H1 (cell line): ENCODE data around the gene BAIAP2. TPM values are rescaled to one million over a fixed set of nuclear protein-coding genes. Genes with fewer than 3 reads are reported as not detected.
A peak's percentile ranks its signal among the peaks of the same experiment; 100 is the strongest.

ENCODE experiments used
- CTCF ChIA-PET: fragments of 300-600 bp; sonication (Branson Sonifier 250); formaldehyde crosslinking; loops from one replicate; lab custom pipeline; 2021; ENCODE audit not compliant: partially characterized antibody; lab: Charles Lee
- POLR2A ChIA-PET: fragments of 300-600 bp; sonication (Branson Sonifier 250); formaldehyde crosslinking; loops from one replicate; lab custom pipeline; 2021; ENCODE audit warnings: inconsistent platforms; ENCODE audit not compliant: partially characterized antibody; lab: Charles Lee
- DNase-seq, 2 experiments: peaks; one replicate each; pipeline versions ENCODE4 v3.0.0 to v3.0.0-alpha.2; 2010 to 2022; ENCODE audit warnings: low spot score in 2 of 2, low read depth in 1 of 2, mixed read lengths in 1 of 2
- FAIRE-seq: peaks from 2 replicates; lab custom pipeline; 2011; peaks lifted over from hg19 to GRCh38; lab: Jason Lieb, UNC
- H2AFZ ChIP-seq: 2 replicates; pipeline ENCODE4 v1.8.1; 2012; ENCODE audit warnings: low read length, inconsistent platforms
- H2AK5ac ChIP-seq: 2 replicates; pipeline ENCODE4 v1.6.1; 2013; ENCODE audit warnings: low read depth, low read length
- H2BK120ac ChIP-seq: replicated peaks from 2 replicates; pipeline ENCODE3; 2013; ENCODE audit warnings: low read depth, low read length, inconsistent platforms
- H2BK12ac ChIP-seq: 2 replicates; pipeline ENCODE4 v1.6.1; 2013; ENCODE audit warnings: low read depth, low read length
- H2BK15ac ChIP-seq: 2 replicates; pipeline ENCODE4 v1.6.1; 2013; ENCODE audit warnings: low read length
- H2BK20ac ChIP-seq: 2 replicates; pipeline ENCODE4 v1.6.1; 2013; ENCODE audit warnings: low read length
- H2BK5ac ChIP-seq: 2 replicates; pipeline ENCODE4 v1.6.1; 2013; ENCODE audit warnings: low read depth, low read length
- H3K14ac ChIP-seq: 2 replicates; pipeline ENCODE4 v1.6.1; 2013; ENCODE audit warnings: inconsistent platforms; ENCODE audit not compliant: insufficient read length
- H3K18ac ChIP-seq: 2 replicates; pipeline ENCODE4 v1.6.1; 2013; ENCODE audit warnings: low read length; ENCODE audit errors: extremely low read depth
- H3K23ac ChIP-seq: 2 replicates; pipeline ENCODE4 v1.6.1; 2013; ENCODE audit warnings: inconsistent platforms; ENCODE audit not compliant: insufficient read length
- H3K23me2 ChIP-seq: 2 replicates; pipeline ENCODE4 v1.6.1; 2013; ENCODE audit warnings: low read depth, low read length
- H3K27ac ChIP-seq: 2 replicates; pipeline ENCODE4 v1.6.1; 2011; ENCODE audit warnings: low read depth, low read length, inconsistent platforms
- H3K27me3 ChIP-seq, 4 experiments: replicated peaks in 1 of 4; 1 replicate in 1 of 4; 2 replicates in 3 of 4; pipeline versions ENCODE4 v1.6.1 to v1.8.1; 2011 to 2013; ENCODE audit warnings: low read length in 3 of 4, mild to moderate bottlenecking in 3 of 4, inconsistent platforms in 2 of 4, mixed read lengths in 2 of 4, moderate library complexity in 1 of 4; ENCODE audit not compliant: control insufficient read depth in 3 of 4, insufficient read depth in 3 of 4; ENCODE audit errors: extremely low read depth in 1 of 4
- H3K36me3 ChIP-seq, 4 experiments: 2 replicates each; pipeline versions ENCODE4 v1.6.1 to v1.8.1; 2011 to 2013; ENCODE audit warnings: mild to moderate bottlenecking in 4 of 4, low read length in 3 of 4, moderate library complexity in 2 of 4, control low read depth in 1 of 4, inconsistent platforms in 1 of 4; ENCODE audit not compliant: insufficient read depth in 4 of 4, control insufficient read depth in 2 of 4
- H3K4ac ChIP-seq: replicated peaks from 2 replicates; pipeline ENCODE3; 2013; ENCODE audit warnings: low read length, low read depth, mixed read lengths, inconsistent platforms; ENCODE audit not compliant: insufficient read length
- H3K4me1 ChIP-seq, 4 experiments: replicated peaks in 1 of 4; 1 replicate in 1 of 4; 2 replicates in 3 of 4; pipeline versions ENCODE4 v1.6.1 to v1.8.1; 2011 to 2013; ENCODE audit warnings: low read length in 3 of 4, inconsistent platforms in 2 of 4, mixed read lengths in 1 of 4; ENCODE audit not compliant: insufficient read depth in 4 of 4, control insufficient read depth in 3 of 4
- H3K4me2 ChIP-seq, 2 experiments: 2 replicates each; pipeline versions ENCODE4 v1.6.1 to v1.8.1; 2011 to 2013; ENCODE audit warnings: low read depth in 2 of 2, low read length in 2 of 2, control low read depth in 1 of 2, inconsistent platforms in 1 of 2, mild to moderate bottlenecking in 1 of 2; ENCODE audit not compliant: insufficient read depth in 1 of 2
- H3K4me3 ChIP-seq, 4 experiments: fragments of 200-600, 300-600 bp in 1 of 4; sonication (generic), shearing (Covaris generic), sonication (Bioruptor Twin) in 1 of 4; 2 replicates each; pipeline versions ENCODE4 v1.5.1 to v1.8.1; 2011 to 2016; ENCODE audit warnings: low read length in 4 of 4, low read depth in 3 of 4, control low read depth in 2 of 4, inconsistent platforms in 2 of 4, mild to moderate bottlenecking in 2 of 4, mixed read lengths in 1 of 4, moderate library complexity in 1 of 4; ENCODE audit not compliant: insufficient read depth in 2 of 4; ENCODE audit errors: extremely low read depth in 1 of 4
- H3K56ac ChIP-seq: replicated peaks from 2 replicates; pipeline ENCODE3; 2013; ENCODE audit warnings: low read depth, mild to moderate bottlenecking, mixed read lengths, low read length, inconsistent platforms; ENCODE audit not compliant: insufficient read length
- H3K79me1 ChIP-seq: 2 replicates; pipeline ENCODE4 v1.6.1; 2013; ENCODE audit warnings: low read depth, low read length, control low read depth
- H3K79me2 ChIP-seq, 2 experiments: 2 replicates each; pipeline versions ENCODE4 v1.6.1 to v1.8.1; 2012 to 2013; ENCODE audit warnings: low read length in 2 of 2, mild to moderate bottlenecking in 2 of 2, inconsistent platforms in 1 of 2; ENCODE audit not compliant: insufficient read depth in 2 of 2, control insufficient read depth in 1 of 2
- H3K9ac ChIP-seq, 4 experiments: replicated peaks in 1 of 4; 1 replicate in 1 of 4; 2 replicates in 3 of 4; pipeline versions ENCODE4 v1.6.1 to v1.8.1; 2011 to 2013; ENCODE audit warnings: low read depth in 3 of 4, low read length in 3 of 4, control low read depth in 2 of 4, mild to moderate bottlenecking in 2 of 4, moderate library complexity in 2 of 4, inconsistent platforms in 1 of 4; ENCODE audit errors: extremely low read depth in 1 of 4
- H3K9me3 ChIP-seq, 2 experiments: 2 replicates each; pipeline versions ENCODE4 v1.6.1 to v1.8.1; 2012 to 2013; ENCODE audit warnings: mild to moderate bottlenecking in 2 of 2, moderate library complexity in 2 of 2, control low read depth in 1 of 2, inconsistent platforms in 1 of 2, low read depth in 1 of 2, low read length in 1 of 2, mixed read lengths in 1 of 2; ENCODE audit not compliant: insufficient read depth in 2 of 2
- H4K20me1 ChIP-seq, 2 experiments: replicated peaks in 1 of 2; 2 replicates each; pipeline versions ENCODE3 to v1.8.1; 2011 to 2013; ENCODE audit warnings: inconsistent platforms in 2 of 2, low read length in 2 of 2, mild to moderate bottlenecking in 1 of 2; ENCODE audit not compliant: insufficient read depth in 2 of 2, control insufficient read depth in 1 of 2
- H4K5ac ChIP-seq: 2 replicates; pipeline ENCODE4 v1.6.1; 2013; ENCODE audit warnings: low read length, low read depth, mixed read lengths, inconsistent platforms; ENCODE audit not compliant: insufficient read length
- H4K8ac ChIP-seq: 2 replicates; pipeline ENCODE4 v1.8.0; 2013; ENCODE audit warnings: mild to moderate bottlenecking, moderate library complexity, low read length, inconsistent platforms; ENCODE audit not compliant: insufficient read depth; ENCODE audit errors: extremely low read depth
- H4K91ac ChIP-seq: replicated peaks from 2 replicates; pipeline ENCODE3; 2013; ENCODE audit warnings: low read length, mixed read lengths, inconsistent platforms; ENCODE audit not compliant: insufficient read length
- CBX8 ChIP-seq: fragments of 300-800, 300-1000 bp; sonication (generic); IDR thresholded peaks from 2 replicates; pipeline ENCODE4 v1.7.1; 2016; ENCODE audit warnings: low read depth, low read length, borderline replicate concordance
- EZH2 ChIP-seq: fragments of 200-600 bp; sonication (generic); IDR thresholded peaks from 2 replicates; pipeline ENCODE4 v1.7.1; 2012; ENCODE audit warnings: low read depth, mild to moderate bottlenecking, moderate library complexity, low read length, inconsistent platforms; ENCODE audit not compliant: severe bottlenecking
- JUN ChIP-seq: IDR thresholded peaks from 2 replicates; pipeline ENCODE4 v1.6.1; 2011; ENCODE audit warnings: low read depth, mild to moderate bottlenecking, improper control_type of control experiment, low read length
- KDM1A ChIP-seq: fragments of 200-600, 300-600 bp; sonication (generic); IDR thresholded peaks from 2 replicates; pipeline ENCODE4 v1.7.1; 2016; ENCODE audit warnings: mild to moderate bottlenecking, low read length, borderline replicate concordance
- MAX ChIP-seq: IDR thresholded peaks from 2 replicates; pipeline ENCODE4 v1.6.1; 2012; ENCODE audit warnings: inconsistent platforms
- SP2 ChIP-seq: IDR thresholded peaks from 2 replicates; pipeline ENCODE4 v1.6.1; 2012; ENCODE audit warnings: mild to moderate bottlenecking, low read length, inconsistent platforms
- TAF1 ChIP-seq: IDR thresholded peaks from 2 replicates; pipeline ENCODE4 v1.6.1; 2011; ENCODE audit warnings: mild to moderate bottlenecking, low read depth, low read length
- TAF7 ChIP-seq: optimal IDR thresholded peaks from 2 replicates; pipeline ENCODE3; 2011; ENCODE audit warnings: low read depth, mild to moderate bottlenecking, inconsistent platforms, low read length, moderate library complexity, borderline replicate concordance
- TEAD4 ChIP-seq: IDR thresholded peaks from 2 replicates; pipeline ENCODE4 v1.6.1; 2012; ENCODE audit warnings: low read depth, low read length, inconsistent platforms, mixed read lengths
- WGBS, 2 experiments: shearing (Covaris generic) in 1 of 2; methylation state at CpG; one replicate each; pipeline versions ENCODE4 v1.1.6 to v1.1.7; 2013 to 2015; ENCODE audit warnings: low lambda C conversion rate in 2 of 2, mixed read lengths in 2 of 2, inconsistent platforms in 1 of 2, low coverage in 1 of 2, missing lambda C conversion rate in 1 of 2; ENCODE audit not compliant: insufficient replicate concordance in 2 of 2, insufficient coverage in 1 of 2, insufficient read length in 1 of 2; ENCODE audit errors: extremely low coverage in 1 of 2, missing lambda C conversion rate in 1 of 2; 5-methylcytosine and 5-hydroxymethylcytosine counted together
- polyA plus RNA-seq, 7 experiments: library from polyadenylated mRNA; depleted of rRNA in 3 of 7; stranded (reverse) in 5 of 7; unstranded in 2 of 7; fragments of >200 nt in 5 of 7; fragments of 200-250 nt in 2 of 7; gene quantifications; 1 replicate in 5 of 7; 2 replicates in 1 of 7; 4 replicates in 1 of 7; pipeline versions ENCODE4 v1.2.1 to v1.2.3, GENCODE V29; 2011 to 2013; ENCODE audit warnings: missing spikeins in 2 of 7, mixed read lengths in 2 of 7
- total RNA-seq: library from RNA; stranded (reverse); fragmentation: NEBNext Ultra II Directional; extraction: Animal tissue kit (Norgen Biotek cat#: 25700); gene quantifications from 2 replicates; pipeline ENCODE4 v1.2.1, GENCODE V29; 2021

Gene BAIAP2
- total and polyA plus RNA-seq, 2 of the 8 experiments (the other 6 are each of a cell fraction or from before 2014, with no cell fraction given): 10.0 to 22.8 TPM

GRCh38 chr17:81138083-81138482 lies 103.1 kb downstream of the BAIAP2 start:
- Histone ChIP-seq H3K79me1 (no peaks in the 10 kb centered on the region; the same call in 1 of the 2 replicates), H2BK12ac (no peak overlapping the region), H3K23ac (peak overlapping the region; percentile 36), H2AFZ (no peak overlapping the region), H2AK5ac (no peak overlapping the region), H4K8ac (no peak overlapping the region; the same call in 1 of the 2 replicates), H2BK15ac (no peak overlapping the region), H3K27me3 (no peaks in the 10 kb centered on the region), H3K27ac (no peak overlapping the region), H3K9me3 (peaks cover 8 to 12% of the 10 kb centered on the region in 2 experiments; a peak in 2 of 4 replicates), H3K4ac (peak overlapping the region; percentile 44), H3K4me2 (no peak overlapping the region), H3K23me2 (peaks cover 3% of the 10 kb centered on the region; the same call in 1 of the 2 replicates), H3K14ac (no peak overlapping the region), H3K18ac (no peak overlapping the region), H4K91ac (peak overlapping the region; percentile 54), H3K36me3 (no peaks in the 10 kb centered on the region), H3K4me1 (peaks cover 0 to 2% (median 0%) of the 10 kb centered on the region in 4 experiments; a peak in 4 of 7 replicates), H2BK5ac (no peak overlapping the region), H3K9ac (no peak overlapping the region), H2BK20ac (no peak overlapping the region), H3K4me3 (no peak overlapping the region), H3K79me2 (no peaks in the 10 kb centered on the region), H4K20me1 (peaks cover 2 to 9% of the 10 kb centered on the region in 2 experiments), H2BK120ac (no peak overlapping the region), H3K56ac (no peak overlapping the region), H4K5ac (no peak overlapping the region)
- CTCF ChIA-PET: no interaction called here
- 88% methylated on average over 15 of the region's 15 CpGs; no CpG with 5 or more reads in 1 of the 2 experiments for WGBS, 2 experiments
- POLR2A ChIA-PET: no interaction called here
- no peak for FAIRE-seq
- no peak for DNase-seq
- no peak for TF ChIP-seq KDM1A
- no peak for TF ChIP-seq CBX8
- no peak for TF ChIP-seq SP2
- TF ChIP-seq EZH2: no peak
- TF ChIP-seq TEAD4: no peak
- no peak for TF ChIP-seq JUN
- no peak for TF ChIP-seq TAF1
- TF ChIP-seq MAX: no peak
- no peak for TF ChIP-seq TAF7
